ENCODE measurements around the gene DNAH17.

DNAH17 gene

GRCh38 chr17:78605886-78606285 is 28.7 kb upstream of the DNAH17 start:
- no peak for TF ChIP-seq EZH2phosphoT487 (IDR thresholded peaks at IDR 0.05; ENCODE audit: borderline replicate concordance, low read length)
- TF ChIP-seq CTCF (IDR thresholded peaks at IDR 0.05; ENCODE audit: low read depth, low read length, poor library complexity, severe bottlenecking): no peak
- Histone ChIP-seq H3K27me3 (ENCODE audit: control insufficient read depth, low read length) (0 out of 2 replicates have a peak, but pooled peaks cover 1% of the 10 kb centered on the region), H3K36me3 (ENCODE audit: control insufficient read depth, low read length) (no peaks in the 10 kb centered on the region)

GRCh38 chr17:78605429-78605828 is 28.2 kb upstream of the DNAH17 start:
- H3K4me1 ChIP-seq (ENCODE audit: control insufficient read depth, low read length): no peaks in the 10 kb centered on the region
- no peaks in the 10 kb centered on the region for H3K27me3 ChIP-seq (ENCODE audit: control insufficient read depth, low read length)
- H3K79me2 ChIP-seq (ENCODE audit: control insufficient read depth, low read length): no peaks in the 10 kb centered on the region
- H3K4me2 ChIP-seq (ENCODE audit: low read length): no peak overlapping the region
- H3K27ac ChIP-seq (ENCODE audit: low read depth, low read length): no peak overlapping the region
- H3F3A ChIP-seq (ENCODE audit: control insufficient read depth, insufficient read depth): no peaks in the 10 kb centered on the region
- TF ChIP-seq EZH2phosphoT487 (IDR thresholded peaks at IDR 0.05; ENCODE audit: borderline replicate concordance, low read length) (no peak), CTCF (IDR thresholded peaks at IDR 0.05; ENCODE audit: low read depth, low read length, poor library complexity, severe bottlenecking) (no peak)
- H4K20me1 ChIP-seq (ENCODE audit: control insufficient read depth, insufficient read depth, low read depth, low read length): no peaks in the 10 kb centered on the region
- no peaks in the 10 kb centered on the region for H3K9me3 ChIP-seq (ENCODE audit: control insufficient read depth, insufficient read depth, low read length)
- no peak overlapping the region for H3K4me3 ChIP-seq (ENCODE audit: low read length)
- H3K9me2 ChIP-seq (replicated peaks; ENCODE audit: control insufficient read depth, low read length): no peaks in the 10 kb centered on the region
- H3K36me3 ChIP-seq (ENCODE audit: control insufficient read depth, low read length): no peaks in the 10 kb centered on the region

More at GRCh38 chr17:78605886-78606285, 28.7 kb upstream of the DNAH17 start:
- H3K79me2 ChIP-seq (ENCODE audit: control insufficient read depth, low read length): no peaks in the 10 kb centered on the region
- H3K4me1 ChIP-seq (ENCODE audit: control insufficient read depth, low read length): no peaks in the 10 kb centered on the region
- no peak overlapping the region for H3K4me3 ChIP-seq (ENCODE audit: low read length)
- no peaks in the 10 kb centered on the region for H3K9me3 ChIP-seq (ENCODE audit: control insufficient read depth, insufficient read depth, low read length)
- no peaks in the 10 kb centered on the region for H3K9me2 ChIP-seq (replicated peaks; ENCODE audit: control insufficient read depth, low read length)
- no peaks in the 10 kb centered on the region for H3F3A ChIP-seq (ENCODE audit: control insufficient read depth, insufficient read depth)
- no peaks in the 10 kb centered on the region for H4K20me1 ChIP-seq (ENCODE audit: control insufficient read depth, insufficient read depth, low read depth, low read length)
- H3K4me2 ChIP-seq (ENCODE audit: low read length): no peak overlapping the region
- no peak overlapping the region for H3K27ac ChIP-seq (ENCODE audit: low read depth, low read length)

- H3K4me3 ChIP-seq (ENCODE audit: low read length): no peak overlapping the region
- H3K79me2 ChIP-seq (ENCODE audit: control insufficient read depth, low read length): no peaks in the 10 kb centered on the region
- H3K9me3 ChIP-seq (ENCODE audit: control insufficient read depth, insufficient read depth, low read length): no peaks in the 10 kb centered on the region
- no peaks in the 10 kb centered on the region for H3K9me2 ChIP-seq (replicated peaks; ENCODE audit: control insufficient read depth, low read length)
- no peaks in the 10 kb centered on the region for H4K20me1 ChIP-seq (ENCODE audit: control insufficient read depth, insufficient read depth, low read depth, low read length)
- no peak for TF ChIP-seq EZH2phosphoT487 (IDR thresholded peaks at IDR 0.05; ENCODE audit: borderline replicate concordance, low read length)
- no peak for TF ChIP-seq CTCF (IDR thresholded peaks at IDR 0.05; ENCODE audit: low read depth, low read length, poor library complexity, severe bottlenecking)
- no peak overlapping the region for H3K4me2 ChIP-seq (ENCODE audit: low read length)
- H3K36me3 ChIP-seq (ENCODE audit: control insufficient read depth, low read length): no peaks in the 10 kb centered on the region
- H3K27ac ChIP-seq (ENCODE audit: low read depth, low read length): no peak overlapping the region
- H3K27me3 ChIP-seq (ENCODE audit: control insufficient read depth, low read length): 0 out of 2 replicates have a peak, but pooled peaks cover 3% of the 10 kb centered on the region
- no peaks in the 10 kb centered on the region for H3K4me1 ChIP-seq (ENCODE audit: control insufficient read depth, low read length)
- H3F3A ChIP-seq (ENCODE audit: control insufficient read depth, insufficient read depth): no peaks in the 10 kb centered on the region
Measured at GRCh38 chr17:78602246-78602645, 25.1 kb upstream of the DNAH17 start.

All from DOHH2 (cell line).